Activated T-helper 1 cell treated with anti-CD3 and anti-CD28 coated beads, Interleukin-12 subunit alpha, Interleukin-12 subunit beta, Interleukin-2, Interleukin-4 antibody, amounts not matched to agents 30 ng/mL and 10 ng/mL and 1 ng/mL, durations not matched to agents 14 hours and 24 hours and 36 hours (primary cell): ENCODE data around the gene TEX2. TPM values are rescaled to one million over a fixed set of nuclear protein-coding genes. Genes with fewer than 3 reads are reported as not detected.
A peak's percentile ranks its signal among the peaks of the same experiment; 100 is the strongest.

Experiments used
- DNase-seq: peaks from one replicate; pipeline ENCODE4 v3.0.0; 2021; ENCODE audit warnings: low spot score
- H3K27ac Mint-ChIP-seq: one replicate; pipeline ENCODE4 v1.8.0; 2021; ENCODE audit warnings: mild to moderate bottlenecking, mixed read lengths
- H3K27me3 Mint-ChIP-seq: one replicate; pipeline ENCODE4 v1.8.0; 2022; ENCODE audit warnings: mild to moderate bottlenecking, moderate library complexity, mixed read lengths; ENCODE audit not compliant: insufficient read depth
- H3K36me3 Mint-ChIP-seq: one replicate; pipeline ENCODE4 v1.8.0; 2021; ENCODE audit warnings: low read depth, mixed read lengths
- H3K4me1 Mint-ChIP-seq: one replicate; pipeline ENCODE4 v1.8.0; 2021; ENCODE audit warnings: low read depth, mixed read lengths
- H3K4me3 Mint-ChIP-seq: one replicate; pipeline ENCODE4 v1.8.0; 2021; ENCODE audit warnings: mild to moderate bottlenecking, moderate library complexity, mixed read lengths
- H3K9me3 Mint-ChIP-seq: one replicate; pipeline ENCODE4 v1.8.0; 2021; ENCODE audit warnings: mixed read lengths
- intact Hi-C: fragments of 100-400 bp; cut with micrococcal nuclease; formaldehyde crosslinking; loops from one replicate; pipeline ENCODE4 v1.15.1; 2024
- total RNA-seq: library from RNA; stranded (reverse); gene quantifications from 2 replicates; pipeline ENCODE4 v1.2.3, GENCODE V29; 2022

TEX2 gene
- total RNA-seq, 1 donor from 2014 or later: 20.6 TPM

DNA sequence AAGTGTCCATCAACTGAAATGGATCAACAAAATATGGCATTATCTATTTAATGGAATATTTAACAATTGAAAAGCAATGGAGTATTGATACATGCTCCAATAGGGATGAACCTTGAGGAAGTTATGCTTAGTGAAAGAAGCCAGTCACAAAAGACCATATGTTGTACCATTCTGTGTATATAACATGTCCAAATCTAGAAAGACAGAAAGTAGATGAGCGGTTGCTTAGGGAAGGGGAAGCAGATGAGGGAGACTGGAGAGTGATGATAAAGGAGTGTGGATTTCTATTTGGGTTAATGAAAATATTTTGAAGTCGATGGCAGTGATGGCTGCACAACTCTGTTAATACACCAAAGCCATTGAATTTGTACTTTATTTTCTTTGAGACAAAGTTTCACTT is 124.6 kb downstream of the TEX2 start:
- Mint-ChIP-seq H3K4me3 (no peak overlapping the region), H3K36me3 (no peaks in the 10 kb centered on the region), H3K27me3 (peaks cover 4% of the 10 kb centered on the region), H3K4me1 (peaks cover 5% of the 10 kb centered on the region), H3K9me3 (no peaks in the 10 kb centered on the region), H3K27ac (no peak overlapping the region)
- no peak for DNase-seq
- intact Hi-C loops: no loop called here

DNA sequence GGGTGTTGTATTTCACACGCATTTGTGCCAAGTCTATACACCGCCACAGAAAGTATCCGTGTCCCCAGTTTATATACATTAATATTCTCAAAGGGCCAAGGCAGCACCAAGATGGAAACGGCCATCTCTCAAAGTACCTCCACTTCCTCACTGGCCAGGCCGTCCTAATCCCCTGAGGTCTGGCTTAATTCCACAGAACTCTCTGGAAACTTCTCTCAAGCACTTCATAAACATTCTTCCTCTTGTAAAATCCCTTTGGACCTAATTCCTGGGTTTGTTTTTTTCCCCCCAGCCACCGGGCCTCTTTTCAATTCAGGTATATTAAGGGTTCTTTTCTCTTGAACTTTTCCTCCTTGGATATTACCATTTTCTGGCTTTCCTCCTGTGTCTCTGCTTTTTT is 128.1 kb downstream of the TEX2 start:
- no peaks in the 10 kb centered on the region for H3K36me3 Mint-ChIP-seq
- intact Hi-C loops: loop anchor here (5.0 kb wide), 1 partner anchor 147 kb away; no protein-coding TSS in a partner anchor
- H3K9me3 Mint-ChIP-seq: no peaks in the 10 kb centered on the region
- H3K27ac Mint-ChIP-seq: no peak overlapping the region
- DNase-seq: no peak
- no peak overlapping the region for H3K4me3 Mint-ChIP-seq
- H3K27me3 Mint-ChIP-seq: no peaks in the 10 kb centered on the region
- peaks cover 33% of the 10 kb centered on the region for H3K4me1 Mint-ChIP-seq

DNA sequence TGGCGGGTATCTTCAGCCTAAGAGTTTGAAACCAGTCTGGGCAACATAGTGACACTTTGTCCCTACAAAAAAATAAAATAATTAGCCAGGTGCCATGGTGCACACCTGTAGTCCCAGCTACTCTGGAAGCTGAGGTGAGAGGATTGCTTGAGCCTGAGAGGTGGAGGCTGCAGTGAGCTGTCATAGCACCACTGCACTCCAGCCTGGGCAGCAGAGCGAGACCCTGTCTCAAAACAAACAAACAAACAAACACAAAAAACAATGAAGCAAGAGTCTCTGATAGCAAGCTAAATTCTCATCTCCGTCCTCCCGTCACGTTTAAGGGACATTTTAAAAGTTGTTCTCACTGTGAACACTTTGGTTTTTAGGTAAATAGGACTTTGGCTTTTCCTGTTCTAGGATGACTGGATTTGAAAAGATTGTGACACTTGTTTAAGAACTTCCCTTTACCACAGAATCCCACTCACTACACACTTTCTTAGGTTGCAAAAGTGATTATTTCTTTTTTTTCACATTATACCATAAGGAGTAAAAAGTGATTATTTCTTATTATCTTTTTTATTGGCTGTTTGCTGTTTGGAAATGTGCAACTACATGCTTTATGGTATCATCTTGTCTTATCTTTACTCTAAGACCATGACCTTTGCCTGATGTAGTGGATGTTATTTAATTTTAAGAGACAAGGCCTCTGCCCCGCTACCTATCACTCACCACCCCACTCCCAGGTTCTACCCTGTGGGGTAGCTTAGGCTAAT is 128.7 kb downstream of the TEX2 start:
- no peak overlapping the region for H3K27ac Mint-ChIP-seq
- no peaks in the 10 kb centered on the region for H3K36me3 Mint-ChIP-seq
- H3K27me3 Mint-ChIP-seq: no peaks in the 10 kb centered on the region
- H3K4me1 Mint-ChIP-seq: peaks cover 33% of the 10 kb centered on the region
- DNase-seq: no peak
- intact Hi-C loops: loop anchor here (5.0 kb wide), 1 partner anchor 148 kb away; no protein-coding TSS in a partner anchor
- no peak overlapping the region for H3K4me3 Mint-ChIP-seq
- no peaks in the 10 kb centered on the region for H3K9me3 Mint-ChIP-seq

DNA sequence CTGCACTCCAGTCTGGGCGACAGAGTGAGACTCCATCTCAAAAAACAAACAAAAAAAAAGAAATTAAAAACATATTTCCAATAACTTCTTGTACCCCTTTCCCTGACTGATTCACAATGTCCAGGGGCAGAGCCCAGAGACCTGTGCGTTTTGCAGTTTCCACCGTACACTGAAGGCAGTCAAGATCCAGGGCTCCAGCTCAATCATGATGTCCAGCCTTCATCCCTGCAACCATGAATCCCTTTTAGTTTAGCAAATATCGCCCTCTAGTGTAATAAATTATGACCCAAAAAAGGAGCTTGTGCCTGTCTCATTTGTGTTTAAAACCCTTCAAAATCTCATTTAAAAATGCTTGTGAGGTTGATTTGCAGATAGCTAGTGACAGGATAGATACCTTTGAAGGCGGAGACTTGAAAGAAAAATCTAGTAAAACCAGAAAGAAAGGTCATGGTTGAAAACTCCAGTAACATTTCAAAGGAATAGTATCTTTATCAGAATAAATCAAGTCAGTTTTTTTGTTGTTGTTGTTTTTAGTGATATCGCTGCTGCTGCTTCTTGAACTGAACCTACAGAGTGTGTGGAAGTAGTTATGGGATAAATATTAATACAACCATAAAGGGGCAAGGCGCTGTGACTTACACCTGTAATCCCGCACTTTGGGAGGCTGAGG is 129.4 kb downstream of the TEX2 start:
- Mint-ChIP-seq H3K36me3 (peaks cover 6% of the 10 kb centered on the region), H3K27ac (peak overlapping the region; percentile 26), H3K4me1 (peaks cover 37% of the 10 kb centered on the region), H3K4me3 (no peak overlapping the region), H3K27me3 (no peaks in the 10 kb centered on the region), H3K9me3 (no peaks in the 10 kb centered on the region)
- no peak for DNase-seq
- intact Hi-C loops: loop anchor here (1.0 to 5.0 kb wide), 5 partner anchors 70 to 214 kb away; no protein-coding TSS in a partner anchor

DNA sequence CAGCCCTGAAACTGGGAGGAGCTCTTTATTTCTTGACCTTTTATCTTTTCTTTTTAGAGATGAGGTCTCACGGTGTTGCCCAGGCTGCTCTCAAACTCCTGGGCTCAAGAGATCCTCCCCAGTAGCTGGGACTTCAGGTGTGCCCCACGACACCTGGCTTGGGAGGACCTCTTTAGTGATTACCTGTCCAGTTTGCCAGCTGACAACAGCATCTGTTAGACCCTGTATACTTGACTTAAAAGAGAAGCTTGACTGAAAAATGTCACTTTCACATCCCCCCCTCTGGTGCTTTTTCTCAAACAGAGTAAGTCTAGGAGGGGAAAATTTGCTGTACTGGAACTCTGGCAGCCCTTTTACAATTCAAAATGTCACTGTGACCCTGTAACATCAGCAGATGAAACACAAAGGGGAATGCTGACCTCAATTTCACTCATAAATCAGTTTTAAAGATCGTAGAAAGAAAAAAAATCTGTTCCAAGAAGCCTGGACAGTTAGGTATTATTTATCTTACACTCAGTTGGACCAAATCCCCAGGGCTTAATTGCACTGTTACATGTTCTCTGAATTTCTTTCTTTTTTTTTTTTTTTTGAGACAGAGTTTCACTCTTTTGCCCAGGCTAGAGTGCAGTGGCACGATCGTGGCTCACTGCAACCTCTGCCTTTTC is 131.3 kb downstream of the TEX2 start:
- peaks cover 50% of the 10 kb centered on the region for H3K4me1 Mint-ChIP-seq
- peak overlapping the region; percentile 25 for H3K27ac Mint-ChIP-seq
- H3K9me3 Mint-ChIP-seq: no peaks in the 10 kb centered on the region
- H3K4me3 Mint-ChIP-seq: peak overlapping the region; percentile 37
- intact Hi-C loops: loop anchor here (5.0 kb wide), 1 partner anchor 151 kb away; no protein-coding TSS in a partner anchor
- H3K27me3 Mint-ChIP-seq: no peaks in the 10 kb centered on the region
- DNase-seq: no peak
- H3K36me3 Mint-ChIP-seq: peaks cover 13% of the 10 kb centered on the region

DNA sequence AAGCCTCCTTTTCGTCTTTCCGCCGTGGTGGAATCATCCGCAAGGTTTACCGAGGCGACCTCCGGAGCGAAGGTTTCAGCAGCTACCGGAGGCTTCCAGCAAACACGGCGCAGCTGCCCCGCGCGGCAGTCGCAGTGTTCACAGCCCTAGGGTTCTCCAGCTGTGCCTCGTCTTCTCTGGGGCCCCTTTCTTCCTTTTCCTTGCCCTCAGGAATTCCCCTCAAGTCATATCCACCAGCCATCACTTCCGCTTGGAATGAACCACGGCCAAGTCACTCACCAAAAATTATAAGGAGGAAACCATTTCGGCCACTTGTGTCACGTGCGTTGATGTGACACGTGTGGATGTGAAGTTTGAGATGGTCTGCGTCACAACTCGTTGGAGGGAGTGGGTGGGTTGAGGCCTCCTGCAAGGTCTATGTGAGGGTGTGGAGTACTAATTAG is 132.5 kb downstream of the TEX2 start:
- Mint-ChIP-seq H3K4me1 (peaks cover 61% of the 10 kb centered on the region), H3K4me3 (peak overlapping the region; percentile 80), H3K27me3 (no peaks in the 10 kb centered on the region), H3K9me3 (no peaks in the 10 kb centered on the region), H3K27ac (peak overlapping the region; percentile 93), H3K36me3 (peaks cover 19% of the 10 kb centered on the region)
- DNase-seq: peak; percentile 38
- intact Hi-C loops: loop anchor here (1.0 to 5.0 kb wide), 12 partner anchors 9 to 376 kb away; partner anchors contain the start of genes CEP95, DDX42, DDX5 and TEX2

DNA sequence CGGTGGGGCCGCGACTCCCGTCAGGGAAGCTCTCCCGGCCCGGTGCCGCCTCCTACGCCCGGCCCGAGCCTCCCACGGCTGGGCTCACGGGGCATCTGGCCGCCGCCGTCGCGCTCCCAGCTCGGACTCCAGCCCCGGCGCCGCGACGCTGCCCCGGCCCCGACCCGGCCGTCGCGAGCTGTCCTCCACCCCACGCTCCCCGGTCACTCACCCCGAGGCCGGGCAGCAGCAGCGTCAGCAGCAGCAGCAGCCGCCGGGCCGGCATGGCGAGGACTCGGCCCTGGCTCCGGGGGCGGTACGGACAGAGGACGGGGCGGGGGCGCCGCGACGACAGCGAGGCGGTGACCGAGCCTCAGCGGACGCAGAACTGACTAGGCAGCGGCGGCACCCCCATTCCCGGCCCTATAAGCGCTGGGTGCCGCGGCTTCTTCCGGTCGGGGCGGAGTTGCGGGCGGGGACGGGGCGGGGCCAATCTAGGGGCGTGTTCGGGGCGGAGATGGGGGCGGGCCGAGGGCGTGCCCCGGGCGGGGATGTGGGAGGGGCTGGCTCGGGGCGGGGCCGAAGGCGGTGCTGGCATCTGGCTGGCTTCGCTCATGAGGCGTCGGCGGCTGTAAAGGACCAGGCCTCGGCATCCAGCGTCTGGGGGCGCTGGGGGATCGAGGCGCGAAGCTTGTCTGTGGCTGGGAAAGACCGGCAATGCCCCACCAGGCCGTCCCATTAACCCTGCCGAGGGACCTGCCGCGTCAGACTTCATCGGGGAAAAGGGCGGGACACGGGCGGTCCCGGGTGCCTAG is 133.1 kb downstream of the TEX2 start, which contains the start of gene ERN1:
Gene ERN1 (minus strand): TSS at position 380 of the 794 bp plus-strand sequence. CDS start 115 bp downstream, at position 265.
- Mint-ChIP-seq H3K4me1 (peaks cover 68% of the 10 kb centered on the region), H3K9me3 (no peaks in the 10 kb centered on the region), H3K27ac (peak within 1 kb of the TSS; percentile 93), H3K36me3 (peaks cover 22% of the 10 kb centered on the region), H3K27me3 (no peaks in the 10 kb centered on the region), H3K4me3 (peak within 1 kb of the TSS; percentile 98)
- intact Hi-C loops: loop anchor here (1.0 to 5.0 kb wide), 12 partner anchors 9 to 376 kb away; partner anchors contain the start of genes CEP95, DDX42, DDX5 and TEX2
- DNase-seq: peak; percentile 88

DNA sequence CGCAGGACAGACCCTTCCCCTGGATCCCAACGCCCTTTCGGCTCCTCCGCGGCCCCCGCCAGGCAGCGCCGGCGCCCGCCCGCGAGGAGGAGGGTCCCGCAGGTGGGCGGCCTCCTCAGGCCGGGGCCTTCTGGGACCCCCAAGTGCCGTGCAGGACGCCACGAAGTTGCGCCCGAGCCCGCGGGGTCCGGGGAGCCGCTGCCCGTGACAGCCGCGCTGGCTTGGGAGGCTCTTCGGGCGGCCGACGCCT is 133.6 kb downstream of the TEX2 start:
- Mint-ChIP-seq H3K4me3 (peak overlapping the region; percentile 98), H3K36me3 (peaks cover 27% of the 10 kb centered on the region), H3K27me3 (no peaks in the 10 kb centered on the region), H3K4me1 (peaks cover 73% of the 10 kb centered on the region), H3K9me3 (no peaks in the 10 kb centered on the region), H3K27ac (no peak overlapping the region)
- intact Hi-C loops: no loop called here
- DNase-seq: peak; percentile 28

DNA sequence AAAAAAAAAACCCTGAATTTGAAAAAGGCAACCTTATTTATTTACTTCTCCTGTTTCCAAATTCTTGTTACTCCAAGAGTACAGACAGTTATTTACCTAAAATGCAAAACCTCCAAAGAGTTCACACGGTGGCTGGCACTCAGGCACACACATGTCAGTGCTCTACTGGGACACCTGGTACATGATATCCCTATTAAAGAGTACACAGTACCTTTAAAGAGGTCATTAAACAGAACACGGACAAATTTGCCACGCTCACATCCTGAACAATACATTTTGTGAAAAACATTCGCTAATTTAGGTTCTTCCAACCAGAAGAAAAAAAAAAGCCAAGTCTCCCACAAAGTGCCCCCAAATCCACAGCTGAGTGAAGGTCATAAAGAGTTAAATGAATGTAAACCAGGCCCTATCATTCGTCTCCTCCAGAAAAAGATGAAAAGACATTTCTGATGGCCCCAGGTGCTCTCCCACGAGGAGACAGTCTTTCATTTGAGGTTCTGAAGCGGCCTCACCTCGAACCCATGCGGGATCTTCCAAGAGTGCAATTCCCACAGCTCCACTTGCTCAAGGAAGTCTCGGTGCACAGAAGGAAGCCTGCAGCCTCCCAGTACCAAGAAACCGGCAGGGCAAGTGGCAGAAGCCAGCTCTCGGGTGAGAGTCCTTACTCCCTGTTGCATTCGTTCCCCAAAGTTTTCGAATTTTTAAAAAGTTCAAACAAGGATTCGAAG is 134.1 kb downstream of the TEX2 start:
- Mint-ChIP-seq H3K4me3 (peak overlapping the region; percentile 98), H3K27ac (peak overlapping the region; percentile 83), H3K27me3 (no peaks in the 10 kb centered on the region), H3K4me1 (peaks cover 78% of the 10 kb centered on the region), H3K9me3 (no peaks in the 10 kb centered on the region), H3K36me3 (peaks cover 30% of the 10 kb centered on the region)
- no peak for DNase-seq
- intact Hi-C loops: no loop called here

DNA sequence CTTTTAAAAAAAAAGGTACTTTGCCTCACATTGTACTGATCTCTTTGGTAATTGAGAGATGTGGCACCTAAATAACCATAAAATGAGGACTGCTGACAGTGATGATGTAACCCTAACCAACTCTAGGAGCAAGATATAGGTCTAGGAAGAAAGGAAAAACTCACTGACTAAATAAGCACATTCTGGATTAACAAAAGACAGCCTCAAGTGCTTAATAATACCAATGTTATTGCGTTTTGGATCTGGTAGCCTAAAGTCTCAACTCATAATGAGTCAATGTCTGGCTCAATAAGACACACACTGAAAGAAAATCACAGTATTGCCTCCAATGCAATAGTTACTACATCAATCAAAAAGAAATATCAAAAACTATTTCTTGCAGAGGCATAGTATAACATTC is 136.1 kb downstream of the TEX2 start:
- H3K36me3 Mint-ChIP-seq: peaks cover 45% of the 10 kb centered on the region
- peaks cover 80% of the 10 kb centered on the region for H3K4me1 Mint-ChIP-seq
- no peak for DNase-seq
- H3K27ac Mint-ChIP-seq: peak overlapping the region; percentile 37
- H3K9me3 Mint-ChIP-seq: no peaks in the 10 kb centered on the region
- H3K4me3 Mint-ChIP-seq: peak overlapping the region; percentile 98
- intact Hi-C loops: no loop called here
- H3K27me3 Mint-ChIP-seq: no peaks in the 10 kb centered on the region

DNA sequence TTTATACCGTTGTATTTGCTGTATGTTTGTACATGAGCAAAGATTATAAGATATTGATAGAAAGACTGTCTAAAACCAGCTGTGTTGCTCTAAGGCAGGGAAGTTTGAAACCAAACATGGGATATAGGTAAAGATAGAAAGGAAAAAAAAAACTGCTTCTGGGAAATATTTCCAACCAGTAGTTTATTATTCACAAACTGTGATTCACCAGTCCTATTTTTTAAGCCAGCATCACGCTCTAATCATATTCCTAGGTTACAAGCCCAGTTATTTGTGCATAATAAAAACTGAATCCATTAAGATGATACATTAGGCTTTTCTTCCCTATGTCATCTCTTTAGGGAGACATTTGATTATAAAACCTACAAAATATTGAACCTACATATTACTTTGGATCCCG is 137.1 kb downstream of the TEX2 start:
- peak overlapping the region; percentile 98 for H3K4me3 Mint-ChIP-seq
- no peaks in the 10 kb centered on the region for H3K27me3 Mint-ChIP-seq
- no peaks in the 10 kb centered on the region for H3K9me3 Mint-ChIP-seq
- H3K36me3 Mint-ChIP-seq: peaks cover 52% of the 10 kb centered on the region
- no peak overlapping the region for H3K27ac Mint-ChIP-seq
- intact Hi-C loops: no loop called here
- peaks cover 79% of the 10 kb centered on the region for H3K4me1 Mint-ChIP-seq
- no peak for DNase-seq

DNA sequence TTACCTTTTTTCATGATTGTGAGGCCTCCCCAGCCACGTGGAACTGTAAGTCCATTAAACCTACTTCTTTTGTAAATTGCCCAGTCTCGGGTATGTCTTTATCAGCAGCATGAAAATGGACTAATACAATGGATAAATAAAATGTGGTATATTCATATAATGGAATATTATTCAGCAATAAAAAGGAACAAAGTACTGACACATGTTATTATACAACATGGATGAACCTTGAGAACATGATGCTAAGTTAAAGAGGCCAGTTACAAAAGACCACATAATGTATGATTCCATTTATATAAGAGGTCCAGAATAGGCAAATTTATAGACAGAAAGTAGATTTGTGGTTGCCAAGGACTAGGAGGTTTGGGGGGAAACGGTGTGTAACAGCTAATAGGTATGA is 138.5 kb downstream of the TEX2 start:
- Mint-ChIP-seq H3K4me1 (peaks cover 83% of the 10 kb centered on the region), H3K9me3 (no peaks in the 10 kb centered on the region), H3K4me3 (peak overlapping the region; percentile 29), H3K27me3 (no peaks in the 10 kb centered on the region), H3K36me3 (peaks cover 57% of the 10 kb centered on the region), H3K27ac (peak overlapping the region; percentile 64)
- DNase-seq: no peak
- intact Hi-C loops: no loop called here
